ENCODE data around the gene RERG.

- TF ChIP-seq CTCF (conservative IDR thresholded peaks at IDR 0.05; ENCODE audit: low read depth, low read length) = no peak
- no peak for TF ChIP-seq EZH2 (IDR thresholded peaks at IDR 0.05; ENCODE audit: borderline replicate concordance, low read depth, low read length, poor library complexity, severe bottlenecking)
Measured at GRCh38 chr12:15196678-15197505, 24.3 kb downstream of the RERG start.

Measured in A673 (cell line).